ENCODE data around the gene TACC2. TPM values are rescaled to one million over a fixed set of nuclear protein-coding genes. Genes with fewer than 3 reads are reported as not detected.

TACC2 gene
- total RNA-seq, 4 donors from 2014 or later: 105 to 334 (median 235) TPM

GRCh38 chr10:122019414-122019975 lies 30.5 kb downstream of the TACC2 start:
- H3K9me3 ChIP-seq: no peaks in the 10 kb centered on the region
- intact Hi-C loops (cut with DNase I; ENCODE audit: low total_unique reads) (no loop called here), in situ Hi-C loops (cut with MboI; ENCODE audit: low sequenced_read_pairs in 4 of 4) (no loop called here)
- ATAC-seq (peak; percentile 47 to 62), DNase-seq (peak; percentile 48 to 73)
- peak overlapping the region; percentile 91 to 98 (median 95) for H3K27ac ChIP-seq
- peak in 1 of 2 donors; percentile 29 for TF ChIP-seq POLR2A (IDR thresholded peaks at IDR 0.05)
- no peak for TF ChIP-seq CTCF (IDR thresholded peaks at IDR 0.05 in 4 of 5, conservative IDR thresholded peaks at IDR 0.05 in 1 of 5)
- peaks cover 0 to 5% of the 10 kb centered on the region in 2 donors for H3K36me3 ChIP-seq
- no peaks in the 10 kb centered on the region for H3K27me3 ChIP-seq
- peaks cover 55 to 56% of the 10 kb centered on the region in 2 donors for H3K4me1 ChIP-seq
- H3K4me3 ChIP-seq: peak overlapping the region; percentile 36 to 45 (median 44)

DNA sequence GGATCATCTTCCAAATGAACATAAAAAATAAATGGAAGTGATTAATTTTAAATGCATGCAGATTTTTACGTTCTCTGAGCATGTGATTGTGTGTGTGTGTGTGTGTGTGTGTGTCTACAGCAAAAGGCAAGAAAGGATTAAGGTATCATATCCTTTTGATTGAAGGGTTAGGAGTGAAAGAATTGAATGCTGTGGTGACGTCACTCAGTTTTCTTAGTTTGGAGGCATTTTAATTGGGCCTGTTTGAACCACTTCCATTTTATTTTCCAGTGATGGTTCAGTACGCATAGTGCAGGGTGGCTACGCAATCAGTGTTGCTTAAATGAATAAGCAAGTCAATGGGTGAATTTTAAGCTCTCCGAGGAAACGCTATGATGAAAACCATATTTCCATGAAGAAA lies 31.3 kb downstream of the TACC2 start:
- peaks cover 0 to 5% of the 10 kb centered on the region in 2 donors for H3K36me3 ChIP-seq
- ATAC-seq (no peak), DNase-seq (no peak)
- H3K9me3 ChIP-seq: no peaks in the 10 kb centered on the region
- H3K27me3 ChIP-seq: no peaks in the 10 kb centered on the region
- H3K4me1 ChIP-seq: peaks cover 53 to 55% of the 10 kb centered on the region in 2 donors
- in situ Hi-C loops (cut with MboI; ENCODE audit: low sequenced_read_pairs in 4 of 4) (no loop called here), intact Hi-C loops (cut with DNase I; ENCODE audit: low total_unique reads) (no loop called here)
- peak overlapping the region; percentile 91 to 98 (median 95) for H3K27ac ChIP-seq
- H3K4me3 ChIP-seq: peak overlapping the region in 2 of 4 donors; percentile 36 to 44
- no peak for TF ChIP-seq POLR2A (IDR thresholded peaks at IDR 0.05)
- no peak for TF ChIP-seq CTCF (IDR thresholded peaks at IDR 0.05 in 4 of 5, conservative IDR thresholded peaks at IDR 0.05 in 1 of 5)

DNA sequence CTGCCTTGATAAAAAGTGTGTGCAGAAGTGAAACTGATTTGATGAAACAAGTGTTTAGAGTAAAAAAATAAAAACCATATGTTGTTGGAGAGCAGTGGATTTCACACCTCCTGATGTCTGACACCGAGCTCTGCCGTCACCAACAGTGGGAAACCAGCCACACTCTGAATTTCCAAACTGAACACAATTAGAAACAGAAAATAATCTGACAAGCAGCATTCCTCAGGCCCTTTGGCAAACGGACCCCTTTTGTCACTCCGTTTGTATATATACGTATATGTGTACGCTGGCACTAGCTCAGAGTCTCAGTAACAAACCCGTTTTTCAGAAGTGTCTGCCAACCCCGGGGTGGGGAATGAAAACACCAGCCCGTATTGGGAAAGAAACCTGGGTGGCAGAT lies 32.4 kb downstream of the TACC2 start:
- TF ChIP-seq CTCF (IDR thresholded peaks at IDR 0.05 in 4 of 5, conservative IDR thresholded peaks at IDR 0.05 in 1 of 5): no peak
- no peak for TF ChIP-seq POLR2A (IDR thresholded peaks at IDR 0.05)
- intact Hi-C loops (cut with DNase I; ENCODE audit: low total_unique reads): no loop called here
- in situ Hi-C loops (cut with MboI; ENCODE audit: low sequenced_read_pairs in 4 of 4): no loop called here
- no peaks in the 10 kb centered on the region for H3K9me3 ChIP-seq
- DNase-seq (peak in 1 of 2 donors; percentile 21), ATAC-seq (peak; percentile 10 to 16)
- peaks cover 0 to 5% of the 10 kb centered on the region in 2 donors for H3K36me3 ChIP-seq
- H3K4me3 ChIP-seq: peak overlapping the region; percentile 15 to 44 (median 29)
- peak overlapping the region; percentile 91 to 98 (median 95) for H3K27ac ChIP-seq
- H3K27me3 ChIP-seq: no peaks in the 10 kb centered on the region
- peaks cover 50 to 55% of the 10 kb centered on the region in 2 donors for H3K4me1 ChIP-seq

GRCh38 chr10:122021828-122022227 lies 32.9 kb downstream of the TACC2 start:
- Histone ChIP-seq H3K4me3 (peak overlapping the region; percentile 15 to 44 (median 29)), H3K36me3 (peaks cover 0 to 5% of the 10 kb centered on the region in 2 donors), H3K27me3 (no peaks in the 10 kb centered on the region), H3K9me3 (no peaks in the 10 kb centered on the region), H3K27ac (peak overlapping the region; percentile 91 to 98 (median 95)), H3K4me1 (peaks cover 50 to 52% of the 10 kb centered on the region in 2 donors)
- in situ Hi-C loops (cut with MboI; ENCODE audit: low sequenced_read_pairs in 4 of 4) (no loop called here), intact Hi-C loops (cut with DNase I; ENCODE audit: low total_unique reads) (no loop called here)
- ATAC-seq (peak; percentile 59 to 70), DNase-seq (peak; percentile 56 to 68)
- TF ChIP-seq CTCF (IDR thresholded peaks at IDR 0.05 in 4 of 5, conservative IDR thresholded peaks at IDR 0.05 in 1 of 5) (no peak), POLR2A (IDR thresholded peaks at IDR 0.05) (peak in 1 of 2 donors; percentile 36)

Data from gastrocnemius medialis (tissue), 4 donors.